Stimulated activated CD8-positive, alpha-beta memory T cell treated with anti-CD3 and anti-CD28 coated beads, Interleukin-12 subunit alpha, Interleukin-12 subunit beta, amount 100 ng/mL, for 1 hour (primary cell): ENCODE data around the gene PROSER3.
A peak's percentile ranks its signal among the peaks of the same experiment; 100 is the strongest.
"Not testable (repeated sequence)": the region's sequence is repeated elsewhere in the genome, so short reads cannot be mapped to it uniquely, and the experiment has no call there.

Experiments
- DNase-seq: peaks from one replicate; pipeline ENCODE4 v3.0.0-alpha.2; 2020; ENCODE audit warnings: low read depth

Gene PROSER3

DNA sequence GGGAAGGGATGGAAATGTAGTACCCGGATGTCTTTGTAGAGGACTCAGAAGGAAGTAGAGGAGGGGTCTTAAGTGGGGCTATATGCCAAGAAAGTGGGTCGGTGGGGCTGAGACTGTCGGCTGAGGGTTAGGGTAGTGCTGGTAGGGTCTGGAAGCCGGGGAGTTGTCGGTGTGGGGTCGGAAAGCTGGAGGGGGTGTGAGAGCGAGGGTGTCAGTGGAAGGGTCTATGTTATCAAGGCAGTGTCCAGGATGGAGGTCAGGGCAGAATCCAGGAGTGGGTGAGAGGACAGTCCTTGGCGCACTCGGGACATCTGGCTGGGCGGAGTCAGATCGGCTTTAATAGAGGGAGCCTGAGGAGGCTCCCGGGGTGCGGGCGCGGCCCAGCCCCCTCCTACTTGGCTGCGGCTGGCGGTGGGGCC, 2.8 kb upstream of the PROSER3 start:
- DNase-seq = no peak

DNA sequence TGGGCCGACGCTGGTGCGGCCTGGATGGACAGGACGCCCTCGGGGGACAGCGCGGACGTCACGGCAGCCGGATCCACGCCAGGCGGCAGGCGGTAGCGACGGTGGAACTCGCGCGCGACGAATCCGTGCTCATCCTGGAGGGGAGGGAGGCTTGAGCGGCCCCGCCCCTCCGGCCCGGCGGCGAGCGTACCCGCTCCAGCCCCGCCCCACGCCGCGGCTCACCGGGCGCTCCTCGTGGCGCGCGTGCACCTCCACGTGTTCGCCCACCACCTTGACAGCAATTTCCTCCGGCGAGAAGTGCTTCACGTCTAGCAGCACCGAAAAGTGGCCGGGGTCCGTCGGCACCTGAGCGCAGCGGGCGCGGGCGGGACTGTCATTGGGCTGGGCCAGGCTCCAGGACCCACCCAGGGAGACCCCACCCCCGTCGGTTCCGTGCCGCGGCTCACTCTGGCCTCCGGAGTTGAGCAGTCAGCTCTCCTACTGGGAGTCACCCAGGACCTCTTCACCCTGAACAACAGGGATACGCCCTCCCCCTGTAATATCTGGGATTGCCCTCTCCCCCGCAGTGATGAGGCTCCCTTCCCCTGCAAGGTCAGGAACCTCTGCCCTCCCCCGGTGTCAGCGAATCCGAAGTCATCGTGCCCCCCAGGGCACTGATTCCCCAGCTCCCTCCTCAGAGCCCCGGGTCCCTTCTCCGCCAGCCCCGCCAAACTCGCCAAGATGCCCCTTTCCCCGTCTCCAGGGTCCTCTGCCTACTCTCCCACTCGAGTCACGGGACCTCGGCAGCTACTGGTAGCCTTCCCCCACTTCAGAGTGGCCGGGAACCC, 2.2 kb upstream of the PROSER3 start:
- DNase-seq = no peak

DNA sequence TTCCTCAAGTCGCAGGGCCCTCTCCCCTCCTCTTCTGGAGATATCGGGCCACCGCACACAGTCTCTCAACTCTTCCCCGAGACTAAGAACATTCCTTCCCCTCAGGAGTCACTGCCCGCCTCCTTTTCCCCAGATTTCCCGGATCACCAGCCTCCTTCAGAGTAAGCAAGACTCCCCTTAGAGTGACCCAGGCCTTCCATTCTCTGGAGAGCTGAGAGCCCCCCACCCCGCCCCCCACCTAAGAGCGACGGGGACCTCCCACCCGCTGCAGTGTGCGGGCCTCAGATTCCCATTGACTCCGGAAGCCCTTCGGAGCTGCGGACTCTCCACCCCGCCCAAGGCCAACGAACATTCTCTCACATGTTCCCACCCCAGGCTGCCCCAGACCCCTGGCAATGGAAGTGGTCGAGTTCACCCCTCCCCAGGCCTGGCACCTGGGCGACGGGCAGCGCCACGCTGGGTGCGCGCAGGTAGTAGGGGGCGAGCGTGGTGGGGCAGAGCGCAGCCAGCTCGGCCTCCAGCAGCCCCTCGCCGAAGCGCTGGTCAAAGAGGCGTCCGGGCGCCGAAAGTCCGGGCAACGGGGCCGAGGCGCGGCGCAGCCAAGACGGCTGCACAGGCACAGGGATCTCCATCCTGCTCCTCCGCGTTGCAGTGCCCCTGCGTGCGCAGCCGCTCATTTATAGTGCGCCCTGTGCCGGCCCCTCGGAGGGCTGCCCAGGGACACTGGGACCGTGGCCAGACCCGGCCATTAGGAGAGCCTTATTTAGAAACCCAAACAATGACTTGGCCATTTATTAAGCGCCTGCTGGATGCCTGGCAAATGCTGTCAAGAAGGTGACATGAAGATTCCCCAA, 1.4 kb upstream of the PROSER3 start, which contains the start of gene HSPB6:
HSPB6 (minus strand) TSS at position 653 of the 854 bp plus-strand sequence; CDS start at position 632, 21 bp downstream.
- DNase-seq = no peak

DNA sequence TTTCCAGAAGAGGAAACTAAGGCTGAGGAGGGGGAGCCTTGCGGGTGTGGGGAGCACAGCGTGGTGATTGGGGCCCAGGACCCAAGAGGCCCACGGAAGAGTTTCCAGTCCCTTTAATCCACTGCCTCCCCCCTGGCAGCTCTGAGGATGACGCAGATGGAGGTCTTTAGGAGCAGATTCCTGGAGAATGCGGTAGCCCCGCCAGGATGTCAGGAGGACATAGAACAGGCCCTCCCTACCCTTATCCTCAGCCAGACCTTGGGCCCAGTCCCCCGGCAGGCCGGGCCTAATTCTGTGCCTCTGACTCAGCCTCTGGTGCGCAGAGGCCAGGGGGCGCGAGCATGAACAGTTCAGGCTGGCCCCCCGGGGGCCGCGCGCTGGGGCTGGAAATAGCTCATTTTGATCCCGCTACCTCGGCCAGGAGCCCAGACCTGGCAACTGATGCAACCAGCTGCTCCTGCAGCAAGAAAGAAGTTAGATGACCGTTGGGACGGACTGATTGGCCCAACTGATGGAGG, 686 bp upstream of the PROSER3 start:
- no peak for DNase-seq

DNA sequence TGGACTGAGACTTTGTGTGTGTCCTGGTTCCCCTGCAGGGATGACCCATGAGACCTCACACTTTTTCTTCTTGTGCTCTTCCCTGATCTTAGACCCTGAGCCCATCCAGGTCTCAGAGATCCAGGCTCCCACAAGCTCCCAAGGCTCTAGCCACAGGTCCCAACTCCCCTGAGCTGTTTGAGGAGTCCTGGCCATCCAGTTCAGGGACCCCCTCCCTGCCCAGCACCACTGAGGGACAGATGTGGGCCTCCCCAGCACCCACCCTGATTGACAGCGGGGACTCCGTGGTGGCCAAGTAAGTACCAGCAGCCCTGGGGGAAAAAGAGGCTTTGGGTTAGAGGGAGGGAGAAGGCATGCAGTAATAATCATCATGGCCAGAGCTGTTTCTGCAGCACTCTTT, 1.7 kb downstream of the PROSER3 start:
- DNase-seq = no peak

DNA sequence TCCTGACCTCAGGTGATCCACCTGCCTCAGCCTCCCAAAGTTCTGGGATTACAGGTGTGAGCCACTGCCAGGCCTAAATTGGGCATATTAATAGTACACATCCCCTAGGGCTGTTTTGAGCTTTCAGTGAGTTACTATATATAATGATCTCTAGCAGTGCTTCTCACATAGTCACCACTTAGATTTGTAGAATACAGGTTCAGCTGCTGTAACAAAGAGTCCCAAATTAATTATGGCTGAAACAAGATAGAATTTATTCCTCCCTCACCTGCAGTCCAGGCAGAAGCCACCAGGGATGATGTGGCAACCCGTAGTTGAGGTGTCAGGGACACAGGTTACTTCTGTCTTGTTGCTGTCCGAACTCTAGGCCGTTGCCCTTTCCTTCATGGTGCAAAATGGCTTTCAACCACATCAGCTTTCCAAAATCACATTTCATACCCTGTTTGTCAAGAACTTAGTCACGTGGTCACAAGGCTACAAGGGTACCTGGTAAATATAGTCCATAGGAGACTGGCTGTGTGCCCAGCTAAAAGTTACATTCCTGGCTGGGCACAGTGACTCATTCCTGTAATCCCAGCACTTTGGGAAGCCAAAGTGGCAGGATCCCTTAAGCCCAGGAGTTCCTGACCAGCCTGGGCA, 2.9 kb downstream of the PROSER3 start:
- no peak for DNase-seq

DNA sequence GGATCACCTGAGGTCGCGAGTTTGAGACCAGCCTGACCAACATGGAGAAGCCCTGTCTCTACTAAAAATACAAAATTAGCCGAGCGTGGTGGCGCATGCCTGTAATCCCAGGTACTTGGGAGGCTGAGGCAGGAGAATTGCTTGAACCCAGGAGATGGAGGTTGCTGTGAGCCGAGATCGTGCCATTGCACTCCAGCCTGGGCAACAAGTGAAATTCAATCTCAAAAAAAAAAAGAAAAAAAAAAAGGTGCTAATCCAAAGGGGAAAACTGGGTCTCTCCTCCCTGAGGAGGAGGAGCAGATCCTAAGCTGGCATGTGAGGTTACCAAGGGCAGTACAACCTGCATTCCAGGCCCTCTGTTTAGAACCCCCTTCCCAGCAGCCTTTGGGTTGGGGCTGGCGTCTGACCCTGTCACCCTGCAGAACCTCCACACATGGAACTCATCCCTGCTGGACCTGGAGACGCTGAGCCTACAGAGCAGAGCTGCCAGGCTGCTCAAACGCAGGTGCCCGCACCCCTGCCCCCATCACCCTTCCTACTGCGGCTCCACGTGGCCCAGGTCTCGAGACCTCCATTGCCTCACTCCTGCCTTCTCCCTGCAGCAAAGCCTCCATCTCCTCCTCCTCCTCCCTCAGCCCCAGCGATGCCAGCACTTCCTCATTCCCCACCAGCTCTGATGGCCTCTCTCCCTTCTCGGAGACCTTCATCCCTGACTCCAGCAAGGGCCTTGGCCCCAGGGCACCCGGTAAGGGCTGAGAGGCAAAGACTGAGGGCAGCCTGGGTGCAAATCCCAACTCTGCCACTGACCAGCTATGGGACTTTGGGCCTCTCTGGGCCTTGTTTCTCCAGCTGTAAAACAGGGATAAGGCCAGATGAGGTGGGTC, 6.7 kb downstream of the PROSER3 start:
- DNase-seq = no peak

DNA sequence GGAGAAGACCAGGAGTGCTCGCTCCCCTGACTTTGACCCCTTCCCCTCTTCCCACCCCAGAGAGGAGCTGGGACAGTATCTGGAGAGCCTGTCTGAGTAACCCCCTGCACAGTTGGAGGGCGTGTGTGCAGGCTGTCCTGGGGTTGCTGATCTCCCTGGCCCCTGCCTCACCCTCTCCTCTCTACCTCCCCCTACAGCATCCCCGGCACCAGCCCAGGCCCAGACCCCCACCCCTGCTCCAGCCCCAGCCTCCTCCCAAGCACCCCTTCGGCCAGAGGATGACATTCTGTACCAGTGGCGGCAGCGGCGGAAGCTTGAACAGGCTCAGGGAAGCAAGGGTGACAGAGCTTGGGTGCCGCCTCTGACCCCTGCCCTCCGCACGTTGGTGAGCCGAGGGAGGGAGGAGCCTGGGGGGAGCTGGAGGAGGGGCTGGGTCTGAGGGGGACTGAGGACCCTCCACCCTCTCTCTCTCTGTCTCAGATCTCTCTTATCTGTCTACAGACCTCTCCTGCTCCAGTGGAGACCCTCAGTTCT, 8.7 kb downstream of the PROSER3 start:
- DNase-seq = no peak

DNA sequence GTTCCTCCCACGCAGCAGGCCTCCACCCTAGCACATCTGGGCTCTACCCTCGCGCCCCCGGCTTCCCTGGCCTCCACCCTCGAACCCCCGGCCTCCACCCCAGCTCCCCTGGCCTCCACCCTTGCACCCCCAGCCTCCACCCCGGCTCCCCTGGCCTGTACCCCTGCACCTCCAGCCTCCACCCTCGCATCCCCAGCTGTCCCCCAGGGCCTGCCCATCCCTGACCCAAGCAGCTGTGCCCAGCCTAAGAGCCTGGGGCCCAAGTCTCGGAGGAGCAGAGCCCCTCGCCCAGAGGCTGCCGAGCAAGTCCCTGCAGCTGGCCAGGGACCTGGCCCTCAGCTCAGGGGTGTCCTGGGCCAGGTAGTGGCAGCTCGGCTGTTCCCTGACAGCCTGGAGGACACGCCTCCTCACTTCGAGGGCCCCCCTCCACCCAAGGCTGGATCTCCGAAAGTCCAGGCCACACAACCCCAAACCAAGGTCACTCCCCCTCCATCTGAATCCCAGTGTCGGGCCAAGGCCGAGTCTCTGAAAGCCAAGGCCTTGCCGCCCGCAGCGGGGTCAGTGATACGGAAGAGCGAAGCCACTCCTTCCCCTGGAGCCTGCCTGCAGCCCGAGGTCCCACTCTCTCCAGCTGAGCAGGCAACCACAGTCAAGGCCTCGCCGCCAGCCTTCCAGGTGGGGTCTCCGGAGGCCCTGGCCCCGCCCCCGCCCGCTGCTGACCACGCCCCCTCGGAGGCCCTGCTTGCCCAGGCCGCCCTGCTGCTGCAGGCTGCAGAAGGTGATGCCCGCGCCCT, 9.5 kb downstream of the PROSER3 start:
- no peak for DNase-seq

DNA sequence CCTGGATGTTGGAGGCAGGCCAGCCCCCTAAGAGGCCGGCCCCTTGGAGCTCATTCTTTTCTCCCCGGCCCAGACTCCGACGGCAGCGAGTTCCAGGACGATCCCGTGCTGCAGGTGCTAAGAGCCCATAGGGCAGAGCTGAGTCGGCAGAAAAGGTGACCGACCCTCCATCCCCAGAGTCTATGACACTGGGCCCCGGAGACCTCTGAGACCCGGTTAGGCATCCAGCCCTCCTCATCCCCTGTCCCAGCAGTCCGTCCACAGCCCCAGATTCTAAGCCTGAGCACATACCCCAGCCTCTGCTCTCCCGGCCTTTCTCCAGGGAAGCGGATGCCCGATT, 10.1 kb downstream of the PROSER3 start:
- DNase-seq = no peak

DNA sequence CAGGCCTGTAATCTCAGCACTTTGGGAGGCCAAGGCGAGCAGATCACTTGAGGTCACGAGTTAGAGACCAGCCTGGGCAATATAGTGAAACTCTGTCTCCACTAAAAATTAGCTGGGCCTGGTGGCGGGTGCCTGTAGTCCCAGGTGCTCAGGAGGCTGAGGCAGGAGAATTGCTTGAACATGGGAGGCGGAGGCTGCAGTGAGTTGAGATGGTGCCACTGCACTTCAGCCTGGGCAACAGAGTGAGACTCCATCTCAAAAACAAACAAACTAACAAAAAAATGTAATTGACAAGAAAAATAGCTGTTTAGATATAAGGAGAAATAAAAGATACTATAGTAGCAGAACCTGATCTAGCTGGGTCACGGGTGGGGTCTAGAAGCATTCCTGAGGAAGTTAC, 14.4 kb downstream of the PROSER3 start:
- DNase-seq = not testable (repeated sequence)

DNA sequence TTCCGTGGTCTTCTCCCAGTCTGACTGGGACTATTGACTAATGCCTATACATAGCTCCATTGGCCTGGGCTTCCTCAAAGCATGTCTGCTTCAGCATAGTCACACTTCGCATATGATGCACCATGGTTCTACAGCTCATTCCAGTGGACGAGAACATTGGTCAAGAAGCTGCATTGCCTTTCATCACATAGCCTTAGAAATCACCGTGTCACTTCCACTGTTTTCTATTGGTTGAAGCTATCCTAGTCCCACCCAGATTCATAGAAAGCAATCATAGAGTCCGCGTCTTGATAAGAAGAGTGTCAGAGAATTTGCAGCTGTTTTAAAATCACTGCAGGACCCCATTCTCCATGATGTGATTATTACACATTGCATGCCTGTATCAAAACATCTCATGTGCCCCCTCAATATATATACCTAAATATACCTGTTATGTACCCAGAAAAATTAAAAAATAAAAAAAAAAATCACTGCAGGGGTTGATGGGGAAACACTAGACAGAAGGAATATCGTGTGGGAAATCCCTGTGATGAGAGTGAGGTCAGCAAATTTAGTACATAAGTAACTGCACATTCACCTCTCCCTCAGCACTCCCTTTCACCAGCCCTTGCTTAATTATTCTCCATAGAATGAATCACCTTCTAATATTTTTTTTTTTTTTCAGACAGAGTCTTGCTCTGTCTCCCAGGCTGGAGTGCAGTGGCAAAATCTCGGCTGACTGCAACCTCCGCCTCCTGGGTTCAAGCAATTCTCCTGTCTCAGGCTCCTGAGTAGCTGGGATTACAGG, 15.2 kb downstream of the PROSER3 start:
- DNase-seq = no peak

DNA sequence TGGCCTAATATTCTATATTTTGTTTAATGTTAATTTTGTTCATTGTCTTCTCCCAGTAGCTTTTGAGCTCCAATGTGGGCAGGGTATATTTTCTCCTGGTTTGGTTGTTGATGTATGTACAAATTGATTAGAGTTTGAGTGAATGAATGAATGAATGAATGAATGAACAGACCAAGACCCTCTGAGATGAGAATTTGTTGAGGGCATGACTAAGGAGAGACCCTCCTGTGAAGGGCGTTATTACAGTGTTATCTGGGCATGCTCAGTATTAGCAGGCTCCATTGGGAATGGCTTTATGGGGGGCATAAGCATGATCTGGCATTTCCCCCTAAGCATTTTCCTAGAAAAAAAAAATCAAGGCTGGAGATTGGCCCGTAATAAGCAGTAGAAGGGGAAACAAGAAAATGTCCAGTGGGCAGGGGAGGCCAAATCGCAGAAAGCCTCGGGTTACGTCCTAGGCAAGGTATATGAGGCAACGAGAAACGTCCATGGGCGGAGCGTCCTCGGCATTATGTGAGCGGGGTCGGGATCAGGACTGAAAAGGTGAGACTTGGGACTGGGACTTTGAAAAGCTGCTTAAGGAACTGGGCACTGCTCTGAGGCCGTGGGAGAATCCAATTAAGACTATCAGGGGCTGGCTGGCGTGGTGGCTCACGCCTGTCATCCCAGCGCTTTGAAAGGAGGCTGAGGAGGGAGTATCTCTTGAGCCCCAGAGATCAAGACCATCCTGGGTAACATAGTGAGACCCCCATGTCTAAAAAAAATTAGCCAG, 16.5 kb downstream of the PROSER3 start:
- DNase-seq = no peak

DNA sequence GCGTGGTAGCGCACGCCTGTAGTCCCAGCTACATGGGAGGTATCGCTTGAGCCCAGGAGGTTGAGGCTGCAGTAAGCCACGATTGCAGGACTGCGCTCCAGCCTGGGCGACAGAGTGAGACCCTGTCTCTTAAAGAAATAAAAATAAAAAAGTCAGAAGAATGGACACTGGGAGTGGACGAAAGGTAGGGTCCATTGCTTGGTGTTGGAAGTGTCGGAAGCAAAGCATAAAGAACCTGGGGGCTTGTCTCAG, 17.0 kb downstream of the PROSER3 start:
- DNase-seq = no peak

DNA sequence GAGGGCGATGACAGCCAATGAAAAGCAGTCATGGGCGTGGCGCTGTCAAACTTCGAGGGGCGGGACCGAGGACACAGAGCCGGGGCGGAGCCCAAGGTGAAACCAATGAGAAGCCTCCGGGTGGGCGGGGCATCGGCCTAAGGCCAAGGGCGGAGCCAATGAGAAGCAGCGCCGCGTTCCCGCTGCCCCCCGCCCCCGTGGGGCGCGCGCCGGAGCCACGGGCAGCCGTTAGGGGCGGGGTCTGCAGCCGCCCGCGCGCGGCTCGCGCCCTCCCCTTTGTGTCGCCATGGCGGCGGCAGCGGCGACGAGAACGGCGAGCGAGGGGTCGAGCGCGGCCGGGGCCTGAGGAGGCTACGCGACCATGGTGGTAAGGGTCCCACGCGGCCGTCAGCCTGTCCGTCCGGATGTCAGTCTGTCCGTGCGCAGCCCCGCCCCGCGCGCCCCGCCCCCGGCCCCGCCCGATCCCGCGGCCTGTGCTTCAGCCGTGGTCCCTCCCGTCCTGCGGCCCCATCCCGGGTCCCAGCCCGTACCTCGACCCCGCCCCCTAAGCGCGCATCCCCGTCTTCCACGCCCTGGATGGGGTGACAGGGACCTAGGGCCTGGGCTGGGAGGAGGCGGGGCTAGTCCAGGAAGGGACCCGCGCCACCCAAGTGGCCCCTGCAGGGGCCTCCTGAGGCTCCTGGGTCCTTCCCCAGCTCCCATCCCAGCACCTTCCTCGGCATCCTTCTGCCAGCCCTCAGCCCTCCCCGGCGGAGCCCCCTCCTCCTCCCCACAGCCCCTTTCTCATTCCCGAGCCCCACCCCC, 17.5 kb downstream of the PROSER3 start, which contains the start of gene ARHGAP33:
ARHGAP33 (plus strand) TSS at position 267 of the 804 bp plus-strand sequence; CDS start at position 362, 95 bp downstream.
- DNase-seq = peak; percentile 96

DNA sequence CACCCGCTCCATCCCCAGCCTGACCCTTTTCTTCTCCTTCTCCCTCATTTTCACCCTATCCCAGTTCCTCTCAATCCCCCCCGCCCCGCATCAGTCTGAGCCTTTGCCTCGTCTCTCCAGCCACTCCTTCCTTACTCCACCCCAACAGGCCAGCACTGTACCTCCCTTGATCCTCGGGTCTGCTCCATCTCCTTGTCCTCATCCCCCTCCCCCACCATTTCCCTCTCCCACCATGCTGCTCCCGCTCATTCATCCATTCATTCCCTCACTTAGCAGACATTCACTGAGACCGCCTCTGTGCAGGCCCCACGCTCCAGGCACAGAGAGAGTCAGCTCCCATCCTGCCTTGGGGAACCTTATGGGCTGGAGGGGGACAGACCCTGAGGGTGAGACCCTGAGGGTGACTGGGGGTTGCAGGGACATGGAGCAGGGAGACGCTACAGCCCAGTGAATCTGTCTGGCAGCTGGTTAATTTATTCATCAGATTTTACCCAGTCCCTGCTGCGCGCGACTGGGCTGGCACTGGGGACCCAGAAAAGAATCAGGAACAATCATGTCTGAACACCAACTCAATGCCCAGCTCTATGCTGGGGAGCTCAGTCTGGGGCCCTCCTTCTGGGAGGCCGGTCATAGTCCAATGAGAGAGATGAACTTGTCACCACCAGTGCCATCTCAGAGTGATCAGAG, 18.3 kb downstream of the PROSER3 start:
- DNase-seq = no peak

DNA sequence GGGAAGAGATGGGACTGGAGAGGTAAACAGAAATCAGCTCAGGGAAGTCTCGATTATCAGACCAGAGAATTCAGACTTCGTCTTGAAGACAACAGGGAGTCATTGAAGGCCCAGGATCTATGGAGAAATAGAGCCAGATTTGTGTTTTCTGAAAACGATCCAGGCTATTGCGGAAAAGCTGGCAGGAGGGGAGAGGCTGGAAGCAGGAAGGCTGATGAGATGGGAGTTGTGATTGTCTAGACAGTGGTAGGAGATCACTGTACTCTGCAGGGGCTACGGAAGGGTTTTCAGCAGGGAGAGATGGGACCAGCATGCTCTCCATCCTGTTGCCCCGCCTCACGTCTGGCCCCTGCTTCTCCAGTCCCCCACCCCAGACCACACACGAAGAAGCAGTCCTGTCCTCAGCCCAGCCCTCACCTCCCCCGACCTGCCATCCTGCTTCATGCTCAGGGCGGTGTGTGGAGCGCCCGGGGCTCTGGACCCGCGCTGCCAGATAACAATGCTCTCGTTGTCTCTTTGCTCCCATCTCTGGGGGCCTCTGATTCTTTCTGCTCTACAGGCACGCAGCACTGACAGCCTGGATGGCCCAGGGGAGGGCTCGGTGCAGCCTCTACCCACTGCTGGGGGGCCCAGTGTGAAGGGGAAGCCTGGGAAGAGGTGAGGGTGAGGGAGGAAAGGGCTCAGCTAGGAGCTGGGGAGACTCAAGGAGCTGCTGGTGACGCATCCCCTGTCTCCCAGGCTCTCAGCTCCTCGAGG, 19.3 kb downstream of the PROSER3 start:
- no peak for DNase-seq
